Tibial nerve (tissue), 4 donors: ENCODE results near the gene ERBB4.

Source experiments
- EP300 ChIP-seq, 2 donors: sonication (generic); formaldehyde crosslinking; IDR thresholded peaks; one replicate each; pipeline ENCODE4 v1.6.1; 2017; ENCODE audit warnings: antibody characterized with exemption in 2 of 2, mild to moderate bottlenecking in 1 of 2
- POLR2A ChIP-seq, 2 donors: fragments of 450-650 bp; IDR thresholded peaks; one replicate each; pipeline ENCODE4 v1.6.1; 2017; ENCODE audit warnings: antibody characterized with exemption in 2 of 2, mild to moderate bottlenecking in 2 of 2, moderate library complexity in 2 of 2
- TF ChIP-seq, protein P1 (sequence below), 5 experiments: fragments of 200-600 bp in 3 of 5; fragments of 450-650 bp in 2 of 5; sonication (generic) in 3 of 5; IDR thresholded peaks; one replicate each; pipeline ENCODE4 v1.5.1; 2016 to 2019; ENCODE audit warnings: antibody characterized with exemption in 5 of 5, mild to moderate bottlenecking in 3 of 5, moderate library complexity in 2 of 5

DNA sequence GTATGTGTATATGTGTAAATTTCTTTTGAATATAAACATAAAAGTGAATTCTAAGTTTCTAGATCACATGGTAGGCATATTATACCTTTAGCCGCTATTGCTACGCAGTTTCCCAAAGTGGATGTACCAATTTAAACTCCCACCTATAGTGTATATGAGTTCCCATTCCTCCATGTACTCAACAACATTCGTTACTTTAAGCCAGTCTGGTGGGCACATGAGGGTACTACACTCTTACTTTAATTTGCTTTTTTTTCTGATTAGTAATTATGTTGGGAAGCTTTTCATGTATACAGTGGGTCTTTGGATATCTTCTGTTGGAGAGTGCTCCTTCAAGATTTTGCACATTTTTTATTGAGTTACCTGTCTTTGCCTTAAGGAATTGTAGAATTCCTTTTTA, 683.8 kb downstream of the ERBB4 start:
- TF ChIP-seq, protein P1, sequence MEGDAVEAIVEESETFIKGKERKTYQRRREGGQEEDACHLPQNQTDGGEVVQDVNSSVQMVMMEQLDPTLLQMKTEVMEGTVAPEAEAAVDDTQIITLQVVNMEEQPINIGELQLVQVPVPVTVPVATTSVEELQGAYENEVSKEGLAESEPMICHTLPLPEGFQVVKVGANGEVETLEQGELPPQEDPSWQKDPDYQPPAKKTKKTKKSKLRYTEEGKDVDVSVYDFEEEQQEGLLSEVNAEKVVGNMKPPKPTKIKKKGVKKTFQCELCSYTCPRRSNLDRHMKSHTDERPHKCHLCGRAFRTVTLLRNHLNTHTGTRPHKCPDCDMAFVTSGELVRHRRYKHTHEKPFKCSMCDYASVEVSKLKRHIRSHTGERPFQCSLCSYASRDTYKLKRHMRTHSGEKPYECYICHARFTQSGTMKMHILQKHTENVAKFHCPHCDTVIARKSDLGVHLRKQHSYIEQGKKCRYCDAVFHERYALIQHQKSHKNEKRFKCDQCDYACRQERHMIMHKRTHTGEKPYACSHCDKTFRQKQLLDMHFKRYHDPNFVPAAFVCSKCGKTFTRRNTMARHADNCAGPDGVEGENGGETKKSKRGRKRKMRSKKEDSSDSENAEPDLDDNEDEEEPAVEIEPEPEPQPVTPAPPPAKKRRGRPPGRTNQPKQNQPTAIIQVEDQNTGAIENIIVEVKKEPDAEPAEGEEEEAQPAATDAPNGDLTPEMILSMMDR (IDR thresholded peaks at IDR 0.05) = no peak
- TF ChIP-seq POLR2A (IDR thresholded peaks at IDR 0.05) (no peak), EP300 (IDR thresholded peaks at IDR 0.05) (no peak)
